OCI-LY1 (cell line): ENCODE data around the gene LRMDA.

Source experiments
- EZH2 ChIP-seq: fragments of 200-600 bp; sonication (generic), shearing (Covaris generic); IDR thresholded peaks from 2 replicates; pipeline ENCODE4 v1.8.0; 2017; ENCODE audit warnings: borderline replicate concordance, mixed run types, mild to moderate bottlenecking, antibody characterized with exemption, low read length, moderate library complexity, mixed read lengths
- TF ChIP-seq, protein P1 (sequence below): fragments of 200-600 bp; sonication (generic), shearing (Covaris generic); IDR thresholded peaks from 2 replicates; pipeline ENCODE4 v1.5.1; 2017; ENCODE audit warnings: mild to moderate bottlenecking, antibody characterized with exemption, low read length, moderate library complexity, mixed read lengths

DNA sequence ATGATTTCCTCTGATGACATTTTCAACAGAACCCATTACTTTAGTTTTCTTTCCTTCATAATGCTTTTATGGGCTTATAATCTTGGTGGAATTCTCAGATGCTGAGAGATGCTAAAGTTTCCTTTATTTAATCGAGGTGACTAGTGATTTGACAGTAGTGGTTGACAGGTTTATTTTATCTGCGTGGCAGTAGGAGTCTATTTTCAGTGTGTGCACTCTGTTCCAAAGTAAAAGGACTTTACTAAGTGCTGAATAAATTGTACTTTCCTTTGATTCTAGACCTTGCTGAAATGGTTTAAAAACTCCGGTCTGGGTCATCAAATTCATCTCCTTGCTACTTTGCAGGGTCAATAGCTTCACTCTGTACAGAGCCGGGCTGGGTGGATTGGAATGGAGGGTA lies 900.3 kb downstream of the LRMDA start:
- TF ChIP-seq, protein P1, sequence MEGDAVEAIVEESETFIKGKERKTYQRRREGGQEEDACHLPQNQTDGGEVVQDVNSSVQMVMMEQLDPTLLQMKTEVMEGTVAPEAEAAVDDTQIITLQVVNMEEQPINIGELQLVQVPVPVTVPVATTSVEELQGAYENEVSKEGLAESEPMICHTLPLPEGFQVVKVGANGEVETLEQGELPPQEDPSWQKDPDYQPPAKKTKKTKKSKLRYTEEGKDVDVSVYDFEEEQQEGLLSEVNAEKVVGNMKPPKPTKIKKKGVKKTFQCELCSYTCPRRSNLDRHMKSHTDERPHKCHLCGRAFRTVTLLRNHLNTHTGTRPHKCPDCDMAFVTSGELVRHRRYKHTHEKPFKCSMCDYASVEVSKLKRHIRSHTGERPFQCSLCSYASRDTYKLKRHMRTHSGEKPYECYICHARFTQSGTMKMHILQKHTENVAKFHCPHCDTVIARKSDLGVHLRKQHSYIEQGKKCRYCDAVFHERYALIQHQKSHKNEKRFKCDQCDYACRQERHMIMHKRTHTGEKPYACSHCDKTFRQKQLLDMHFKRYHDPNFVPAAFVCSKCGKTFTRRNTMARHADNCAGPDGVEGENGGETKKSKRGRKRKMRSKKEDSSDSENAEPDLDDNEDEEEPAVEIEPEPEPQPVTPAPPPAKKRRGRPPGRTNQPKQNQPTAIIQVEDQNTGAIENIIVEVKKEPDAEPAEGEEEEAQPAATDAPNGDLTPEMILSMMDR = no peak
- no peak for TF ChIP-seq EZH2
